ENCODE results near the gene MUC5AC. TPM values are rescaled to one million over a fixed set of nuclear protein-coding genes. Genes with fewer than 3 reads are reported as not detected.
"Not testable (repeated sequence)": the region's sequence is repeated elsewhere in the genome, so short reads cannot be mapped to it uniquely, and the experiment has no call there.

Gene MUC5AC
- total RNA-seq, 4 donors from 2014 or later, result under 0.01 TPM; not detected in 1

DNA sequence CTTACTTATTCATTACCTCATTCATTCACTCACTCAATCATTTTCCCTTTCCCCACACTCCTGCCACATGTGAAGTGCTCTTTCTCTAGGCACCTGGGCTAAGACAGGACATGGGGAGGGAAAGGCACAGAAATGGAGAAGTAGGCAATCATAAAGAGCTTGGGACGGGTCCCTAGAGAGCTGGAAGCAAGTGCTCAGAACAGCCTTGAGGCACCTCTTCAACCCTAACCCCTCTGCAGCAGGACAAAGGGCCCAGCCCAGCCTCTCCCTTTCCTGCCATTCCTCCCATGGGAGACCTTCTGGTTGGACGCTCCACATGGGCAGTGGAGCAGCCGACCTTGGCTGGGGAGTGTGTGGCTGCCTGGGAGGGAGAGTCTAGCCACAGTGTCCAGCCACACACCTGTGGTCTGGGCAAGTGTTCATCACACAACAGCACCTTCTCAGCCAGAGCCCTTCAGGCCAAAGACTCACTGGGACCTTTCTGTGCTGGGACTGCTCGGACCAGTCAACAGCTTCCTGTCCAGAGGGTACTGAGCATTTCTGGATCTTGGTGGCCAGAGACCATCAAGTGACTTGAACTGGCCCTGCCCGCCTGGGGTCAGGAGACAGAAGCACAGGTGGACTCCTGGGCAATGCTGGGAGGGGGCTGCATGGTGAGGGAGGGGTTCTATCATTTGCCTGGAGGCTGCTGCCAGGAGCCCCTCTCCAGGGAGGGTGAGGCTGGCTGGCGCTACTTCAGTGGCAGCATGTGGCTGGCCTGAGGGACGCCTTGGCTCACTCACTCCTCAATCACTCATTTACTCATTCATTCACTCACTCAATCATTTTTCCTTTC is 1.0 kb upstream of the MUC5AC start:
- intact Hi-C loops (cut with DNase I), result no loop called here
- Histone ChIP-seq H3K27me3 (peaks cover 0 to 50% (median 0%) of the 10 kb centered on the region in 4 donors), H3K27ac (replicated peaks in 1 of 4) (no peak overlapping the region), H3K36me3 (no peaks in the 10 kb centered on the region), H3K4me1 (peaks cover 0 to 3% (median 0%) of the 10 kb centered on the region in 4 donors), H3K9me3 (no peaks in the 10 kb centered on the region), H3K4me3 (no peak overlapping the region)
- DNase-seq (ENCODE audit: extremely low spot score), result no peak
- TF ChIP-seq, protein P1, sequence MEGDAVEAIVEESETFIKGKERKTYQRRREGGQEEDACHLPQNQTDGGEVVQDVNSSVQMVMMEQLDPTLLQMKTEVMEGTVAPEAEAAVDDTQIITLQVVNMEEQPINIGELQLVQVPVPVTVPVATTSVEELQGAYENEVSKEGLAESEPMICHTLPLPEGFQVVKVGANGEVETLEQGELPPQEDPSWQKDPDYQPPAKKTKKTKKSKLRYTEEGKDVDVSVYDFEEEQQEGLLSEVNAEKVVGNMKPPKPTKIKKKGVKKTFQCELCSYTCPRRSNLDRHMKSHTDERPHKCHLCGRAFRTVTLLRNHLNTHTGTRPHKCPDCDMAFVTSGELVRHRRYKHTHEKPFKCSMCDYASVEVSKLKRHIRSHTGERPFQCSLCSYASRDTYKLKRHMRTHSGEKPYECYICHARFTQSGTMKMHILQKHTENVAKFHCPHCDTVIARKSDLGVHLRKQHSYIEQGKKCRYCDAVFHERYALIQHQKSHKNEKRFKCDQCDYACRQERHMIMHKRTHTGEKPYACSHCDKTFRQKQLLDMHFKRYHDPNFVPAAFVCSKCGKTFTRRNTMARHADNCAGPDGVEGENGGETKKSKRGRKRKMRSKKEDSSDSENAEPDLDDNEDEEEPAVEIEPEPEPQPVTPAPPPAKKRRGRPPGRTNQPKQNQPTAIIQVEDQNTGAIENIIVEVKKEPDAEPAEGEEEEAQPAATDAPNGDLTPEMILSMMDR (IDR thresholded peaks at IDR 0.05), result no peak
- TF ChIP-seq POLR2A (IDR thresholded peaks at IDR 0.05; ENCODE audit: low read depth) (no peak), POLR2AphosphoS5 (IDR thresholded peaks at IDR 0.05) (no peak)
- 85% methylated on average over 5 of the region's 7 CpGs for WGBS

DNA sequence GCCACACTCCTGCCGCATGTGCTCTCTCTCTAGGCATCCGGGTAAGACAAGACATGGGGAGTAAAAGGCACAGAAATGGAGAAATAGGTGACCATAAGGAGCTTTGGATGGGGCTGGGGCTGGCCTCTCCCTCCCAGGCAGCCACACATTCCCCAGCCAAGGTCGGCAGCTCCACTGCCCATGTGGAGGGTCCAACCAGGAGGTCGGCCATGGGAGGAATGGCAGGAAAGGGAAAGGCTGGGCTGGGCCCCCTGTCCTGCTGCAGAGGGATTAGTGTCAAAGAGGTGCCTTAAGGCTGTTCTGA is 460 bp upstream of the MUC5AC start:
- no peaks in the 10 kb centered on the region for H3K36me3 ChIP-seq
- no peak overlapping the region for H3K27ac ChIP-seq (replicated peaks in 1 of 4)
- peaks cover 0 to 3% (median 0%) of the 10 kb centered on the region in 4 donors for H3K4me1 ChIP-seq
- no peak overlapping the region for H3K4me3 ChIP-seq
- DNase-seq (ENCODE audit: extremely low spot score), result no peak
- H3K9me3 ChIP-seq, result no peaks in the 10 kb centered on the region
- TF ChIP-seq, protein P1 (IDR thresholded peaks at IDR 0.05), result no peak
- TF ChIP-seq POLR2AphosphoS5 (IDR thresholded peaks at IDR 0.05) (no peak), POLR2A (IDR thresholded peaks at IDR 0.05; ENCODE audit: low read depth) (no peak), EP300 (IDR thresholded peaks at IDR 0.05) (no peak)
- intact Hi-C loops (cut with DNase I), result no loop called here
- 83% methylated on average over 2 of the region's 4 CpGs for WGBS
- peaks cover 0 to 50% (median 0%) of the 10 kb centered on the region in 4 donors for H3K27me3 ChIP-seq

DNA sequence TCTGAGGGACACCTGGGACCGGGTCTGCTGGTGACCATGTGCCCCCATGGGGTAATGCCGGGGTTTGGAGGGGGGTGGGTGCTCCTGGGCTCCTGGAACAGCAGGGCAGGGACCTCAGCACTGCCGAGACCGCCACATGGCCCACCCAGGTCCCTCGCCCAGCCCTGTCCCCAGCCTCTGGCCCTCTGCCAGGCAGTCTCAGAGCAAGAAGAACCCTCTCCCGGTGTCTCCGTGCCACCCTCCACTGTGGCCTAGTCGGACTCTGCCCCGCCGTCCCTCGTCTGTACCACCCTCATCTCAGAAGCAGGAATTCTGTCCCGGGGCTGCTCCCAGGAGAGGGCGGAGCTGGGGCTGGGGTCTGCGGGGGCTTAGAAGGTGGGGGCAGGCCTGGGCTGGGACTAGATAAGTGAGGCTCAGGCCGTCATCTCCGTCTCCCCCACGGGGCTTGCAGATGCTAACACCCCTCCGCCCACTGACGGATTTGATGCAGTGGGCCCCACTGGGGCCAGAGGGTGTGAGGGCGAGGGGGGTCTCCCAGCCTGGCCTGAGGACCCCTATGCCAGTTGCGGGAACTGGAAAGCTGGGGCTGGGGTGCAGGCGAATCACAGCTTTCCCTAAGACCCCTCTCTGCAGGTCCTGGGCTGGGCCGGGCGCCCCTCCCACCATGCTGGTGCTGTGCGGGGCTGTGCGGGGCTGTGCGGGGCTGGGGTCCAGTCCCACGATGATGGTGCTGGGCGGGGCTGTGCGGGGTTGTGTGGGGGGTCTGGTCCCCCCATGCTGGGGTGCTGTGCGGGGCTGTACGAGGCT is 1.1 kb downstream of the MUC5AC start:
- peaks cover 0 to under 1% (median 0%) of the 10 kb centered on the region in 4 donors for H3K4me1 ChIP-seq
- no peak for DNase-seq (ENCODE audit: extremely low spot score)
- H3K27me3 ChIP-seq, result peaks cover 0 to 50% (median 0%) of the 10 kb centered on the region in 4 donors
- H3K9me3 ChIP-seq, result no peaks in the 10 kb centered on the region
- WGBS, result 79% methylated on average over 18 of the region's 32 CpGs
- no peaks in the 10 kb centered on the region for H3K36me3 ChIP-seq
- intact Hi-C loops (cut with DNase I), result no loop called here
- TF ChIP-seq POLR2AphosphoS5 (IDR thresholded peaks at IDR 0.05), result no peak
- no peak for TF ChIP-seq EP300 (IDR thresholded peaks at IDR 0.05)
- TF ChIP-seq POLR2A (IDR thresholded peaks at IDR 0.05; ENCODE audit: low read depth), result no peak
- TF ChIP-seq, protein P1 (IDR thresholded peaks at IDR 0.05), result no peak
- no peak overlapping the region for H3K4me3 ChIP-seq
- no peak overlapping the region for H3K27ac ChIP-seq (replicated peaks in 1 of 4)

DNA sequence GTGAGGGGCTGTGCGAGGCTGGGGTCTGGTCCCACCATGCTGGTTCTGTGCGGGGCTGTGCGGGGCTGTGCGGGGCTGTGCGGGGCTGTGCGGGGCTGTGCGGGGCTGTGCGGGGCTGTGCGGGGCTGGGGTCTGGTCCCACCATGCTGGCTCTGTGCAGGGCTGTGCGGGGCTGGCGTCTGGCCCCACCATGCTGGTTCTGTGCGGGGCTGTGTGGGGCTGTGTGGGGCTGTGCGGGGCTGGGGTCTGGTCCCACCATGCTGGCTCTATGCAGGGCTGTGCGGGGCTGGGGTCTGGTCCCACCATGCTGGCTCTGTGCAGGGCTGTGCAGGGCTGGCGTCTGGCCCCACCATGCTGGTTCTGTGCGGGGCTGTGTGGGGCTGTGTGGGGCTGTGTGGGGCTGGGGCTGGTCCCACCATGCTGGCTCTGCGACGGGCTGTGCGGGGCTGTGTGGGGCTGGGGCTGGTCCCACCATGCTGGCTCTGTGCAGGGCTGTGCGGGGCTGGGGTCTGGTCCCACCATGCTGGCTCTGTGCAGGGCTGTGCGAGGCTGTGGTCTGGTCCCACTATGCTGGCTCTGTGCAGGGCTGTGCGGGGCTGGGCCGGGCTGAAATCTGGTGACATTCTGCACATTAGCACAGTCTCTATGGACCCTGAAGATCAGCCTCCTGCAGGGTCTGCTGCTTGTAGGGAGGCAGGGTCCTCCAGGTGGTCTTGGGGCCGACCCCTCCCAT is 1.9 kb downstream of the MUC5AC start:
- H3K27me3 ChIP-seq, result peaks cover 0 to 58% (median 0%) of the 10 kb centered on the region in 4 donors
- H3K4me1 ChIP-seq; H3K36me3 ChIP-seq; intact Hi-C loops (cut with DNase I); H3K4me3 ChIP-seq; H3K27ac ChIP-seq (replicated peaks in 1 of 4); H3K9me3 ChIP-seq; DNase-seq (ENCODE audit: extremely low spot score): not testable (repeated sequence)
- WGBS, result 83% methylated on average over 1 of the region's 24 CpGs
